HepG2 (cell line): Measurements from ENCODE around the gene C20orf96. TPM values are rescaled to one million over a fixed set of nuclear protein-coding genes. Genes with fewer than 3 reads are reported as not detected.
A peak's percentile ranks its signal among the peaks of the same experiment; 100 is the strongest.

Experiments used
- HES4 ChIP-seq: sonication (generic); formaldehyde crosslinking; IDR thresholded peaks from 2 replicates; pipeline ENCODE4 v1.9.0; 2021; ENCODE audit warnings: mild to moderate bottlenecking, missing genetic modification reagents, borderline replicate concordance
- IKZF1 ChIP-seq: fragments of 450-650 bp; IDR thresholded peaks from 2 replicates; pipeline ENCODE4 v1.7.1; 2016
- KDM5B ChIP-seq: sonication (generic); formaldehyde crosslinking; IDR thresholded peaks from 2 replicates; pipeline ENCODE4 v1.4.0; 2020; ENCODE audit warnings: missing genetic modification reagents, mild to moderate bottlenecking, borderline replicate concordance
- NKX3-1 ChIP-seq: sonication (generic); formaldehyde crosslinking; IDR thresholded peaks from 2 replicates; pipeline ENCODE4 v1.5.0; 2020; ENCODE audit warnings: missing genetic modification reagents
- SCMH1 ChIP-seq: sonication (generic); formaldehyde crosslinking; IDR thresholded peaks from 2 replicates; pipeline ENCODE4 v1.9.0; 2021; ENCODE audit warnings: missing genetic modification reagents, mild to moderate bottlenecking, borderline replicate concordance
- TCF7 ChIP-seq: sonication (generic); IDR thresholded peaks from 2 replicates; pipeline ENCODE4 v1.6.1; 2016; ENCODE audit warnings: antibody characterized with exemption, low read depth
- TFDP2 ChIP-seq: sonication (generic); formaldehyde crosslinking; IDR thresholded peaks from 2 replicates; pipeline ENCODE4 v1.4.0; 2020; ENCODE audit warnings: missing genetic modification reagents
- ZBTB4 ChIP-seq: sonication (generic); formaldehyde crosslinking; IDR thresholded peaks from 2 replicates; pipeline ENCODE4 v1.4.0; 2020; ENCODE audit warnings: missing genetic modification reagents, mild to moderate bottlenecking, borderline replicate concordance
- ZNF577 ChIP-seq: sonication (generic); formaldehyde crosslinking; IDR thresholded peaks from 2 replicates; pipeline ENCODE4 v1.4.0; 2020; ENCODE audit warnings: mild to moderate bottlenecking, low read depth, missing genetic modification reagents, borderline replicate concordance
- ZNF652 ChIP-seq: IDR thresholded peaks from 2 replicates; pipeline ENCODE4 v1.6.1; 2016; ENCODE audit warnings: low read depth, borderline replicate concordance
- polyA plus RNA-seq, 8 experiments: library from polyadenylated mRNA; depleted of rRNA in 3 of 8; stranded (reverse) in 7 of 8; unstranded in 1 of 8; fragments of >200 nt; fragmentation: Illumina TruSeq in 4 of 8; extraction: Trizol in 4 of 8; gene quantifications; 2 replicates each; pipeline versions ENCODE4 v1.2.1 to v1.2.3, GENCODE V29; 2011 to 2016; ENCODE audit warnings: low read depth in 4 of 8, missing spikeins in 1 of 8, mixed read lengths in 1 of 8; ENCODE audit not compliant: insufficient read depth in 1 of 8
- total RNA-seq, 5 experiments: library from RNA; depleted of rRNA; stranded (reverse); fragments of >200 nt; fragmentation: Illumina TruSeq; extraction: Trizol; gene quantifications; 2 replicates each; pipeline ENCODE4 v1.2.3, GENCODE V29; 2016; ENCODE audit warnings: low read depth in 1 of 5
- TF ChIP-seq, protein P1 (sequence below): sonication (generic); formaldehyde crosslinking; IDR thresholded peaks from 2 replicates; pipeline ENCODE4 v1.4.0; 2020; ENCODE audit warnings: mild to moderate bottlenecking, missing genetic modification reagents
- TF ChIP-seq, protein P2 (sequence below): sonication (generic); formaldehyde crosslinking; IDR thresholded peaks from 2 replicates; pipeline ENCODE4 v1.4.0; 2020; ENCODE audit warnings: missing genetic modification reagents, mild to moderate bottlenecking, borderline replicate concordance

Gene C20orf96
- total and polyA plus RNA-seq, 2 of the 13 experiments (the other 11 are each of a cell fraction or from before 2014, with no cell fraction given): 3.8 to 20.6 TPM

DNA sequence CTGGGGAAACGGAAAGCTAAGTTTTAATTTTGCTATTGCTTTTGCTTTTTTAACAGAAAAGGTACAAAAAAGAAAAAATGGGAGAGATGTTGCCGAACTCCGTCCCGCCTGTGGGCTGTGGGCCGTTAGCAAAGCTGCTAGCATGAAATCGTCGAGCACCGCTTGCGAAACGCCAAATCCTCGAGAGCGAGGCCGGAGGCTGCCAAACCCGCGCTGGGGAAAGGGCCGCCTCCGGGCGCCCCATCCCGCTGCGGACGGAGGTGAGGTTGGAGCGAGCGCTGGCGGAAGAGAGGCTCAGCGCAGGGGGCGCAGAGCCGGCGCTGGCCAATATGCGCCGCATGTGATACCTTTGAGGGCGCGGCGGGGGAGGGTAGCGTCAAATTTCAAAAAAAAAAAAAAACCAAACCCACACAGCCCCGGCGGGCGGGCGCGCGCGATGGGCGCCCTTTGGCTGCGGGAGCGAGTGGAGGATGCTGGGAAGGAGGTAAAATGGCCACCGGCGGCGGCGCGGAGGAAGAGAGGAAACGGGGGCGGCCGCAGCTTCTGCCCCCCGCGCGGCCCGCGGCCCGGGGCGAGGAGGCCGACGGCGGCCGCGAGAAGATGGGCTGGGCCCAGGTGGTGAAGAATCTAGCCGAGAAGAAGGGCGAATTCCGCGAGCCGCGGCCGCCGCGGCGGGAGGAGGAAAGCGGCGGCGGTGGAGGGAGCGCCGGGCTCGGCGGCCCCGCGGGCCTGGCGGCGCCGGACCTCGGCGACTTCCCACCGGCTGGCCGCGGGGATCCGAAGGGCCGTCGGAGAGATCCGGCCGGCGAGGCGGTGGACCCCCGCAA, 6.8 kb upstream of the C20orf96 start, which contains the start of gene ZCCHC3 (continued):
- TF ChIP-seq TCF7 (peak; percentile 71), KDM5B (peak; percentile 99), SCMH1 (CRISPR knock-in tag) (no peak), TFDP2 (peak; percentile 98), ZNF577 (CRISPR knock-in tag) (no peak), HES4 (CRISPR knock-in tag) (peak; percentile 96), IKZF1 (no peak), ZBTB4 (CRISPR knock-in tag) (peak; percentile 98), NKX3-1 (CRISPR knock-in tag) (peak; percentile 98), ZNF652 (CRISPR knock-in tag) (peak; percentile 70)
- TF ChIP-seq, protein P1, sequence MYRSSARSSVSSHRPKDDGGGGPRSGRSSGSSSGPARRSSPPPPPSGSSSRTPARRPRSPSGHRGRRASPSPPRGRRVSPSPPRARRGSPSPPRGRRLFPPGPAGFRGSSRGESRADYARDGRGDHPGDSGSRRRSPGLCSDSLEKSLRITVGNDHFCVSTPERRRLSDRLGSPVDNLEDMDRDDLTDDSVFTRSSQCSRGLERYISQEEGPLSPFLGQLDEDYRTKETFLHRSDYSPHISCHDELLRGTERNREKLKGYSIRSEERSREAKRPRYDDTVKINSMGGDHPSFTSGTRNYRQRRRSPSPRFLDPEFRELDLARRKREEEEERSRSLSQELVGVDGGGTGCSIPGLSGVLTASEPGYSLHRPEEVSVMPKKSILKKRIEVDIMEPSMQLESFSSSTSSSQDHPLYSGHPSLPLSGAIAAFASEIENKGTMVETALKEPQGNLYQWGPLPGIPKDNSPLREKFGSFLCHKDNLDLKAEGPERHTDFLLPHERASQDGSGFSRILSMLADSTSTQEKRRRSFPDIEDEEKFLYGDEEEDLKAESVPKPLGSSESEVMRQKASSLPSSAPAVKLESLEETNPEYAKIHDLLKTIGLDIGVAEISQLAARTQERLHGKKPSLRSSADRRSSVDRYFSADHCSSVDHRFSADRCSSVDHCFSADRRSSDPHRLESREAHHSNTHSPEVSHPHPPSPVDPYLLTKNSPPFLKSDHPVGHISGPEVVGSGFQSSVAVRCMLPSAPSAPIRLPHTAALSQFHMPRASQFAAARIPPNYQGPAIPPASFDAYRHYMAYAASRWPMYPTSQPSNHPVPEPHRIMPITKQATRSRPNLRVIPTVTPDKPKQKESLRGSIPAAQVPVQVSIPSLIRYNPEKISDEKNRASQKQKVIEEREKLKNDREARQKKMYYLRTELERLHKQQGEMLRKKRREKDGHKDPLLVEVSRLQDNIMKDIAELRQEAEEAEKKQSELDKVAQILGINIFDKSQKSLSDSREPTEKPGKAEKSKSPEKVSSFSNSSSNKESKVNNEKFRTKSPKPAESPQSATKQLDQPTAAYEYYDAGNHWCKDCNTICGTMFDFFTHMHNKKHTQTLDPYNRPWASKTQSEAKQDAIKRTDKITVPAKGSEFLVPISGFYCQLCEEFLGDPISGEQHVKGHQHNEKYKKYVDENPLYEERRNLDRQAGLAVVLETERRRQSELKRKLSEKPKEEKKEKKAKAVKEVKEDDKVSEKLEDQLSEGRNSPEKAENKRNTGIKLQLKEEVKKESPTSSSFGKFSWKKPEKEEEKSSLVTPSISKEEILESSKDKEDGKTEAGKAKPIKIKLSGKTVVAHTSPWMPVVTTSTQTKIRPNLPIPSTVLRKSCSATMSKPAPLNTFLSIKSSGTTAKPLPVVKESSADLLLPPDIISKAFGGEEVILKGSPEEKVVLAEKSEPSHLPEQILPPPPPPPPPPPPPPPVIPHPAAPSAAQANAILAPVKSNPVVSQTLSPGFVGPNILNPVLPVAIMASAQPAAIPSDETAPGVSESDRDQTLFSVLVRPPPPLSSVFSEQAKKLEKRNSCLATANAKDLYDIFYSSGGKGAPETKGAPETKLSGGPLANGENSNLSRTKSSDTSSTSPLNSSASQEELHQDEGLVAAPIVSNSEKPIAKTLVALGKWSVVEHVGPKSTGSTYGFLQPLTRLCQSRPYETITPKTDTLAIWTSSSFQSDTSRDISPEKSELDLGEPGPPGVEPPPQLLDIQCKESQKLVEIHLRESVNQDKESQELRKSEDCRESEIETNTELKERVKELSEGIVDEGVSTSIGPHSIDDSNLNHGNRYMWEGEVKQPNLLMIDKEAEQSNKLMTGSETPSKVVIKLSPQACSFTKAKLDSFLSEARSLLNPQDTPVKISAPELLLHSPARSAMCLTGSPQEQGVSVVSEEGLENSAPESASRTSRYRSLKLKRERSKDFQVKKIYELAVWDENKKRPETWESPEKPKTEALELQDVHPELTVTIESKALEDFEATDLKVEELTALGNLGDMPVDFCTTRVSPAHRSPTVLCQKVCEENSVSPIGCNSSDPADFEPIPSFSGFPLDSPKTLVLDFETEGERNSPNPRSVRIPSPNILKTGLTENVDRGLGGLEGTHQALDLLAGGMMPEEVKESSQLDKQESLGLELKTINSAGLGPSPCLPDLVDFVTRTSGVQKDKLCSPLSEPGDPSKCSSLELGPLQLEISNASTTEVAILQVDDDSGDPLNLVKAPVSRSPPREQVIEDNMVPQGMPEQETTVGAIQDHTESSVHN (CRISPR knock-in tag): peak; percentile 89; the same call in 1 of the 2 replicates
- TF ChIP-seq, protein P2, sequence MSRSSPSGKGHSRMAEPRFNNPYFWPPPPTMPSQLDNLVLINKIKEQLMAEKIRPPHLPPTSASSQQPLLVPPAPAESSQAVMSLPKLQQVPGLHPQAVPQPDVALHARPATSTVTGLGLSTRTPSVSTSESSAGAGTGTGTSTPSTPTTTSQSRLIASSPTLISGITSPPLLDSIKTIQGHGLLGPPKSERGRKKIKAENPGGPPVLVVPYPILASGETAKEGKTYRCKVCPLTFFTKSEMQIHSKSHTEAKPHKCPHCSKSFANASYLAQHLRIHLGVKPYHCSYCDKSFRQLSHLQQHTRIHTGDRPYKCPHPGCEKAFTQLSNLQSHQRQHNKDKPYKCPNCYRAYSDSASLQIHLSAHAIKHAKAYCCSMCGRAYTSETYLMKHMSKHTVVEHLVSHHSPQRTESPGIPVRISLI (CRISPR knock-in tag): peak; percentile 100
- TF ChIP-seq, all 625 proteins: peak for 506
